DMS 273 (cell line): ENCODE data around the gene MGMT.

Experiments
- DNase-seq: peaks from one replicate; lab custom pipeline; 2025; ENCODE audit not compliant: unreplicated experiment; lab: John Stamatoyannopoulos, UW

Gene MGMT

GRCh38 chr10:129517680-129518057 is 50.6 kb downstream of the MGMT start:
- DNase-seq, result no peak

GRCh38 chr10:129518793-129519192 is 51.8 kb downstream of the MGMT start:
- DNase-seq, result no peak

GRCh38 chr10:129520440-129521080 is 53.5 kb downstream of the MGMT start:
- no peak for DNase-seq

GRCh38 chr10:129521161-129522025 is 54.4 kb downstream of the MGMT start:
- DNase-seq, result no peak

- no peak for DNase-seq
Measured at GRCh38 chr10:129522041-129522585, 55.1 kb downstream of the MGMT start.

- DNase-seq, result no peak
Measured at GRCh38 chr10:129523031-129523722, 56.1 kb downstream of the MGMT start.

- no peak for DNase-seq
Measured at GRCh38 chr10:129523723-129524316, 56.8 kb downstream of the MGMT start.

- DNase-seq, result no peak
Measured at GRCh38 chr10:129524936-129525335, 57.9 kb downstream of the MGMT start.

GRCh38 chr10:129525401-129525801 is 58.4 kb downstream of the MGMT start:
- DNase-seq, result no peak

GRCh38 chr10:129526943-129527342 is 59.9 kb downstream of the MGMT start:
- no peak for DNase-seq

- DNase-seq, result no peak
Measured at GRCh38 chr10:129528376-129528978, 61.4 kb downstream of the MGMT start.

- DNase-seq, result no peak
Measured at GRCh38 chr10:129530581-129530980, 63.5 kb downstream of the MGMT start.

GRCh38 chr10:129531195-129531968 is 64.3 kb downstream of the MGMT start:
- no peak for DNase-seq

- DNase-seq, result no peak
Measured at GRCh38 chr10:129531969-129532660, 65.1 kb downstream of the MGMT start.

- DNase-seq, result peak; percentile 4
Measured at GRCh38 chr10:129532838-129533237, 65.8 kb downstream of the MGMT start.

GRCh38 chr10:129533281-129533680 is 66.2 kb downstream of the MGMT start:
- no peak for DNase-seq

GRCh38 chr10:129534826-129535225 is 67.8 kb downstream of the MGMT start:
- DNase-seq, result no peak

GRCh38 chr10:129536336-129536735 is 69.3 kb downstream of the MGMT start:
- DNase-seq, result no peak

- no peak for DNase-seq
Measured at GRCh38 chr10:129537151-129537550, 70.1 kb downstream of the MGMT start.
